Right ventricle myocardium inferior (tissue), 1 donor: ENCODE data around the gene ZNF154. TPM values are rescaled to one million over a fixed set of nuclear protein-coding genes. Genes with fewer than 3 reads are reported as not detected.

ENCODE experiments used
- total RNA-seq: library from RNA; stranded (reverse); fragmentation: NEBNext Ultra II Directional; extraction: Animal tissue kit (Norgen Biotek cat#: 25700); gene quantifications from one replicate; pipeline ENCODE4 v1.2.1, GENCODE V29; 2021
- donor health status: DM: no; HTN: yes; CAD: no; lungs with severe emphysema.

The ZNF154 gene
- total RNA-seq, 1 donor from 2014 or later, result 3.3 TPM

Other genes with a start within 250 kb of the ZNF154 start
- gene ZNF772, start 231.6 kb downstream of the ZNF154 start, total RNA-seq, result 18.3 TPM
- gene ZNF419, start 221.5 kb downstream of the ZNF154 start, total RNA-seq, result 6.8 TPM
- 5.0 TPM for gene ZNF773, start 209.3 kb downstream of the ZNF154 start, total RNA-seq
- 3.6 TPM for gene ZNF549, start 181.8 kb downstream of the ZNF154 start, total RNA-seq
- gene ZNF550, start 149.3 kb downstream of the ZNF154 start, total RNA-seq, result 9.5 TPM
- 4.3 TPM for gene ZNF416, start 130.3 kb downstream of the ZNF154 start, total RNA-seq
- 3.3 TPM for gene ZIK1, start 125.1 kb downstream of the ZNF154 start, total RNA-seq
- 3.8 TPM for gene ZNF530, start 109.3 kb downstream of the ZNF154 start, total RNA-seq
- 14.9 TPM for gene ZNF134, start 95.0 kb downstream of the ZNF154 start, total RNA-seq
- 10.1 TPM for gene ZNF211, start 76.0 kb downstream of the ZNF154 start, total RNA-seq
- not detected for gene ZSCAN4, start 40.3 kb downstream of the ZNF154 start, total RNA-seq
- 4.0 TPM for gene ZNF551, start 27.2 kb downstream of the ZNF154 start, total RNA-seq
- 5.8 TPM for gene ZNF671, start 18.4 kb upstream of the ZNF154 start, total RNA-seq
- gene ZNF776, start 37.6 kb upstream of the ZNF154 start, total RNA-seq, result 12.5 TPM
- 9.7 TPM for gene ZNF586, start 60.5 kb upstream of the ZNF154 start, total RNA-seq
- gene ZNF552, start 105.7 kb upstream of the ZNF154 start, total RNA-seq, result 4.7 TPM
- 7.5 TPM for gene ZNF587B, start 121.1 kb upstream of the ZNF154 start, total RNA-seq
- 16.4 TPM for gene ZNF587, start 140.7 kb upstream of the ZNF154 start, total RNA-seq
- gene ZNF814, start 179.8 kb upstream of the ZNF154 start, total RNA-seq, result 12.7 TPM
- gene ZNF417, start 207.4 kb upstream of the ZNF154 start, total RNA-seq, result 9.5 TPM
- gene ZNF418, start 226.2 kb upstream of the ZNF154 start, total RNA-seq, result 11.0 TPM
- gene ZNF256, start 238.5 kb upstream of the ZNF154 start, total RNA-seq, result 9.3 TPM